Vagina (tissue), 2 donors: ENCODE results near the gene RAPGEF5. TPM values are rescaled to one million over a fixed set of nuclear protein-coding genes. Genes with fewer than 3 reads are reported as not detected.

Source experiments
- DNase-seq, 2 donors: peaks; one replicate each; pipeline ENCODE4 v3.0.0-alpha.2; 2017; ENCODE audit errors: extremely low spot score in 2 of 2
- H3K27ac ChIP-seq: fragments of 200-600 bp; sonication (generic); one replicate; pipeline ENCODE4 v1.5.1; 2019
- H3K27me3 ChIP-seq: fragments of 200-600 bp; sonication (generic); one replicate; pipeline ENCODE4 v1.5.1; 2019
- H3K36me3 ChIP-seq, 2 donors: fragments of 200-600 bp; sonication (generic); one replicate each; pipeline ENCODE4 v1.5.1; 2017 to 2019
- H3K4me1 ChIP-seq: fragments of 200-600 bp; sonication (generic); one replicate; pipeline ENCODE4 v1.5.1; 2019
- H3K4me3 ChIP-seq, 2 donors: fragments of 200-600 bp; sonication (generic); 1 replicate in 1 of 2; 2 replicates in 1 of 2; pipeline ENCODE4 v1.5.1; 2016 to 2019
- H3K9me3 ChIP-seq: fragments of 200-600 bp; sonication (generic); one replicate; pipeline ENCODE4 v1.5.1; 2019
- POLR2A ChIP-seq, 2 donors: fragments of 450-650 bp; IDR thresholded peaks; one replicate each; pipeline ENCODE4 v1.6.1; 2017; ENCODE audit warnings: antibody characterized with exemption in 2 of 2, mild to moderate bottlenecking in 2 of 2, moderate library complexity in 2 of 2
- POLR2AphosphoS5 ChIP-seq, 2 donors: sonication (generic); formaldehyde crosslinking; IDR thresholded peaks; one replicate each; pipeline ENCODE4 v1.9.0; 2017; ENCODE audit warnings: antibody characterized with exemption in 2 of 2, mild to moderate bottlenecking in 2 of 2, low read depth in 1 of 2; ENCODE audit not compliant: insufficient read depth in 1 of 2
- intact Hi-C: fragments of 100-400 bp; cut with DNase I; formaldehyde crosslinking; loops from one replicate; pipeline ENCODE4 v1.15.1; 2023
- total RNA-seq: library from RNA; depleted of rRNA; stranded (reverse); fragments of >200 nt; gene quantifications from one replicate; pipeline ENCODE4 v1.2.3, GENCODE V29; 2016
- TF ChIP-seq, protein P1 (sequence below), 3 experiments: fragments of 450-650 bp in 2 of 3; fragments of 200-600 bp in 1 of 3; sonication (generic) in 1 of 3; IDR thresholded peaks; one replicate each; pipeline ENCODE4 v1.5.1; 2017 to 2019; ENCODE audit warnings: antibody characterized with exemption in 3 of 3, mild to moderate bottlenecking in 2 of 3, moderate library complexity in 2 of 3

Gene RAPGEF5
- total RNA-seq, 1 donor from 2014 or later, result 68.0 TPM

DNA sequence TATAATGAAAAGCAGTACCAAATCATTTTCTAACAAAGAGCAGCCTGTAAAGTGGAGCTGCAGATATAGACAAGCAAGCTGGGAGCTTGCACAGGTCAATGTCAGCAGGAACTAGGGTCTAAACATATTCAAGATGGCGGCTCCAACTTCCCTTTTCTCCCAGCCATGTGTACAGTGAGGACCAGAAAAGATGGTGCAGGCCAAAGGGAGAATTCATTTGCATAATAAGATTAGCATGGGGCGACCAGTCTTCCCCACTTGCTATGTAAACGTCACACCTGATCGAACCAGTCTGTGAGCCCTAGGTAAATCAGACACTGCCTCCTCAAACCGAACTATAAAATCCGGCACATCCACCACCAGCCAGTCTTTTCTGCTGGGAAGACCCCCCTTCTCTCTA, 4.4 kb upstream of the RAPGEF5 start:
- TF ChIP-seq, protein P1, sequence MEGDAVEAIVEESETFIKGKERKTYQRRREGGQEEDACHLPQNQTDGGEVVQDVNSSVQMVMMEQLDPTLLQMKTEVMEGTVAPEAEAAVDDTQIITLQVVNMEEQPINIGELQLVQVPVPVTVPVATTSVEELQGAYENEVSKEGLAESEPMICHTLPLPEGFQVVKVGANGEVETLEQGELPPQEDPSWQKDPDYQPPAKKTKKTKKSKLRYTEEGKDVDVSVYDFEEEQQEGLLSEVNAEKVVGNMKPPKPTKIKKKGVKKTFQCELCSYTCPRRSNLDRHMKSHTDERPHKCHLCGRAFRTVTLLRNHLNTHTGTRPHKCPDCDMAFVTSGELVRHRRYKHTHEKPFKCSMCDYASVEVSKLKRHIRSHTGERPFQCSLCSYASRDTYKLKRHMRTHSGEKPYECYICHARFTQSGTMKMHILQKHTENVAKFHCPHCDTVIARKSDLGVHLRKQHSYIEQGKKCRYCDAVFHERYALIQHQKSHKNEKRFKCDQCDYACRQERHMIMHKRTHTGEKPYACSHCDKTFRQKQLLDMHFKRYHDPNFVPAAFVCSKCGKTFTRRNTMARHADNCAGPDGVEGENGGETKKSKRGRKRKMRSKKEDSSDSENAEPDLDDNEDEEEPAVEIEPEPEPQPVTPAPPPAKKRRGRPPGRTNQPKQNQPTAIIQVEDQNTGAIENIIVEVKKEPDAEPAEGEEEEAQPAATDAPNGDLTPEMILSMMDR (IDR thresholded peaks at IDR 0.05), result no peak
- TF ChIP-seq POLR2AphosphoS5 (IDR thresholded peaks at IDR 0.05; ENCODE audit: insufficient read depth in 1 of 2, low read depth in 1 of 2) (no peak), POLR2A (IDR thresholded peaks at IDR 0.05) (no peak)
- Histone ChIP-seq H3K27me3 (no peaks in the 10 kb centered on the region), H3K4me1 (peaks cover 3% of the 10 kb centered on the region), H3K27ac (no peak overlapping the region), H3K4me3 (no peak overlapping the region), H3K36me3 (no peaks in the 10 kb centered on the region), H3K9me3 (no peaks in the 10 kb centered on the region)
- no peak for DNase-seq
- intact Hi-C loops, result no loop called here

DNA sequence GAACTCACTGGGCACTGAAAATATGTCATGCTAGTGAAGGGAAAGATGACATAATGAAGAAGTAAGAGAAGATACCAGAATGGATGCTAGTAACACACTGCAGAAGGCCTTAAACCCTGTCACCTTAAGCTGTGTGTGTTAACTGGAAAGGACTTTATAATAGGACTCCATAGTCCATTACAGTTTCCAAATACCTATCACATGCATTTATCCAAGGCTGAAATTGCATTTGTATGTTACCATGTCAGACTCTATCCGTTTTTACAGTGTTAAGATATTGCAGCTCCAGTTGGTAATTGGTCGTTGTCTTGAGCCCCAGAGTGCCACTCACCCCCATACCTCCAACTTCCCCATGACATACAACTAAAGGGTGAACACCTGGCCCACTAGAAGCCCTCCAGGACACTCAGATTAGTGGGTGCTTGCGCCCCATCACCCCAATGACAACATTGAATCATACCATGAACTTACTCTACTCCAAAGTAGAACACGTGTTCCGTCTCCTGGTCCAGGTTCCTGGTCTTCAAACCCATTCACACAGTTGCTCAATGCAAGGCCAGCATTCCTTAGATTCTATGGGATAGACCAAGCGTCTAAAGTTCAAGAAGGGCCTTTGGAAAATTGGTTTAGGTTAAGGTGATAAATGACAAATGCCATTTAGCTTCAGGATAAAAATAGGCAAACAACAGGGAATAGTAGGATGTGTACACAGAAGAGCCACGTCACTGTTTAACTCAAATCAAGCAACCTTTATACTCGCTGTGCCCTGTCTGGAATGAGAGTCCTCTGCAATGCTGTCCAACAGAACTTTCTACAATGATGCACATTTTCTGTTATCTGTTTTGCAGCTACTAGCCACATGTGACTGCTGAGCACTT, 2.1 kb upstream of the RAPGEF5 start:
- Histone ChIP-seq H3K4me1 (peaks cover 3% of the 10 kb centered on the region), H3K36me3 (no peaks in the 10 kb centered on the region), H3K4me3 (no peak overlapping the region), H3K27ac (no peak overlapping the region), H3K27me3 (no peaks in the 10 kb centered on the region), H3K9me3 (no peaks in the 10 kb centered on the region)
- intact Hi-C loops, result no loop called here
- no peak for DNase-seq
- TF ChIP-seq, protein P1 (IDR thresholded peaks at IDR 0.05), result no peak
- TF ChIP-seq POLR2A (IDR thresholded peaks at IDR 0.05), result no peak
- TF ChIP-seq POLR2AphosphoS5 (IDR thresholded peaks at IDR 0.05; ENCODE audit: insufficient read depth in 1 of 2, low read depth in 1 of 2), result no peak

DNA sequence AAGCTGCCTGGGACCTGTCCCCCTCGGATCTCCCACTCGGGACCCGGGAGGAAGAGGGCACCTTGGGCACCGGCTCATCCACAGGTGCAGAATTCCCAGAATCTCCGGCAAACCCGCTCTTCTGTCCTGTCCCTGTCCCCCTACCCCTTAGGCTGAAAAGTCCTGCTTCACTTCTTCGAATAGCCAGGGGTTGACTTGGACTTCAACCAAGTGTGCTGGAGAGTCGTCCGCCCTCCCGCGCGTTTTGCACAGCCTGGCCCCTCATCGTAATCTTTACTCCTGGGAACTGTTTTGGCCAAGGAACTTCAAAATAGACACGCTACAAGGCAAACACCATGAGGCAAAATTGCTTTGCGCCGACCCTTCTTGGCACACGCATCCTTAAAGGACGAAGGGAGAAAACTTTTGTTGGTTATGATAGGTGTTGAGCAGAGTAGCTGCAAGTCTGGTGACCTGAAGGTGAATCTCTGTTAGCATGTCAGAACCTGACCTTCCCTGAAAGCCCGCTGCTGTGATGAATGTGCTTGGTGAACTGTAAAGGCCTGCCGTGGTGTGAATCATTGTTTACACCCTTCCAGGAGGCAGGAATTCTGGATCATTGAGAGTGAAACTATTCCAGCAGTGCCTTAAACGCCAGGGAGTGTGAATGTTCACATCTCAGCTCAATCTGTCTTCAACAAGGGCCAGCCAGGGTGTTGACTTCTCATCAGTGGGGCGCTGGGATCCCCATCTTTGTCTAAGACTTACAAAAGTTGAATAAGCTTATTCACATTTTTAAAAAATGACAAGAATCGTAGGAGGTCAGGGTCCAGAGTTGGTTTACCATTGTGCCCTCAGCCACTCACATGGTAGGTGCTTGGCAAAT, 589 bp upstream of the RAPGEF5 start:
- no peaks in the 10 kb centered on the region for H3K27me3 ChIP-seq
- H3K36me3 ChIP-seq, result no peaks in the 10 kb centered on the region
- peaks cover 3% of the 10 kb centered on the region for H3K4me1 ChIP-seq
- H3K4me3 ChIP-seq, result peak overlapping the region; percentile 49 to 54
- DNase-seq, result no peak
- peak in 1 of 2 donors; percentile 58 for TF ChIP-seq POLR2AphosphoS5 (IDR thresholded peaks at IDR 0.05; ENCODE audit: insufficient read depth in 1 of 2, low read depth in 1 of 2)
- TF ChIP-seq, protein P1 (IDR thresholded peaks at IDR 0.05), result no peak
- H3K27ac ChIP-seq, result no peak overlapping the region
- no peaks in the 10 kb centered on the region for H3K9me3 ChIP-seq
- intact Hi-C loops, result no loop called here

DNA sequence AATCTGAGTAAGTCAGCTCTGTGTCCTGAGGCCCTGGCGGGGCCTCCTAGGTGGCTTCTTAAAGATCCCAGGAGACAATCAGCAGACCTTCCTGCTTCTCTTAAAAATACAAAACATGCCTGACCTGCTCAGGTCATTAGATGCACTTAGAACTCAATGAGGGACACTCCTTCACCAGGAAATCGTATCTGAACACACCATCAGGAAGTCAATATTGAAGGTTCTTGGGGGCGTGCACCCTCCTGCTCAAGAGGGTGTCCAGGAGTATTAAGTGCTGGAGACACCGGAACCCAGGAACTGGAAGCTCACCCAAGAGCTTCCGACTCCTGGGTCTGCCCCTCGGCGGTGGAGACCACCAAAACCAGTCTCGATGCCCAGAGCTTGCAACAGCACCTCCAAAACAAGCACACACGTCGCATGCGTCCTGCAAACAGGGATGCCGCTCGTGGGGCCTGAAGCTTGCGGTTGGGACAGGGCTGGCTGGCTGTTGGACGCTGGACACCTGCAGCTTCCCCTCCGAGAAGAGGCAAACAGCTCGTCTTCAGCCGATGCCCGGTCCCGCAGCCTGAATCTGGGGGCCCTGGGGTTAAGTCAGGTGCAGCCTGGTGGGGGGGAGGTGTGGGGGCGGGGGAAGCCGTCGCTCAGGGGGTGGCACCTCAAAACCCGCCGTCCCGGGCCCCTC, 803 bp downstream of the RAPGEF5 start:
- peaks cover 14% of the 10 kb centered on the region for H3K4me1 ChIP-seq
- H3K9me3 ChIP-seq, result no peaks in the 10 kb centered on the region
- no peaks in the 10 kb centered on the region for H3K27me3 ChIP-seq
- no peak for DNase-seq
- H3K36me3 ChIP-seq, result no peaks in the 10 kb centered on the region
- intact Hi-C loops, result no loop called here
- H3K4me3 ChIP-seq, result peak overlapping the region; percentile 49 to 54
- H3K27ac ChIP-seq, result no peak overlapping the region
- no peak for TF ChIP-seq POLR2AphosphoS5 (IDR thresholded peaks at IDR 0.05; ENCODE audit: insufficient read depth in 1 of 2, low read depth in 1 of 2)
- TF ChIP-seq POLR2A (IDR thresholded peaks at IDR 0.05), result no peak
- TF ChIP-seq, protein P1 (IDR thresholded peaks at IDR 0.05), result no peak
